H9 (cell line): ENCODE data around the gene PDCD6IP. TPM values are rescaled to one million over a fixed set of nuclear protein-coding genes. Genes with fewer than 3 reads are reported as not detected.

Source experiments
- DNase-seq: peaks from one replicate; pipeline ENCODE4 v3.0.0-alpha.2; 2017
- H2AFZ ChIP-seq: one replicate; pipeline ENCODE4 v1.6.1; 2013; ENCODE audit warnings: mild to moderate bottlenecking, low read length, control low read depth, moderate library complexity
- H2AK5ac ChIP-seq: 2 replicates; pipeline ENCODE4 v1.6.1; 2013; ENCODE audit warnings: low read length, control low read depth, mixed read lengths; ENCODE audit not compliant: insufficient read length
- H2BK120ac ChIP-seq: one replicate; pipeline ENCODE4 v1.6.1; 2013; ENCODE audit warnings: low read depth, mild to moderate bottlenecking, low read length, control low read depth, inconsistent platforms; ENCODE audit not compliant: poor library complexity, severe bottlenecking
- H2BK12ac ChIP-seq: 2 replicates; pipeline ENCODE4 v1.6.1; 2013; ENCODE audit warnings: low read length, control low read depth, mixed read lengths, low read depth; ENCODE audit not compliant: insufficient read length
- H2BK15ac ChIP-seq: 2 replicates; pipeline ENCODE4 v1.6.1; 2013; ENCODE audit warnings: low read depth, low read length, control low read depth
- H2BK20ac ChIP-seq: one replicate; pipeline ENCODE4 v1.6.1; 2013; ENCODE audit warnings: low read depth, mild to moderate bottlenecking, low read length, control low read depth, inconsistent platforms; ENCODE audit not compliant: poor library complexity, severe bottlenecking
- H2BK5ac ChIP-seq: 2 replicates; pipeline ENCODE4 v1.6.1; 2013; ENCODE audit warnings: low read length, control low read depth, mixed read lengths; ENCODE audit not compliant: insufficient read length
- H3K14ac ChIP-seq: 2 replicates; pipeline ENCODE4 v1.6.1; 2013; ENCODE audit warnings: low read length, control low read depth; ENCODE audit not compliant: insufficient read depth
- H3K18ac ChIP-seq: 2 replicates; pipeline ENCODE4 v1.6.1; 2013; ENCODE audit warnings: low read depth, mild to moderate bottlenecking, mixed read lengths, low read length, control low read depth; ENCODE audit not compliant: insufficient read length
- H3K23ac ChIP-seq: 2 replicates; pipeline ENCODE4 v1.6.1; 2013; ENCODE audit warnings: low read length, control low read depth, mixed read lengths, low read depth; ENCODE audit not compliant: insufficient read length
- H3K23me2 ChIP-seq: 2 replicates; pipeline ENCODE4 v1.6.1; 2013; ENCODE audit warnings: low read depth, mild to moderate bottlenecking, mixed read lengths, low read length, control low read depth; ENCODE audit not compliant: insufficient read length, poor library complexity, severe bottlenecking
- H3K27ac ChIP-seq: 2 replicates; pipeline ENCODE4 v1.5.1; 2013; ENCODE audit warnings: low read length, control low read depth, mixed read lengths, low read depth; ENCODE audit not compliant: insufficient read length
- H3K27me3 ChIP-seq: 2 replicates; pipeline ENCODE4 v1.6.1; 2013; ENCODE audit warnings: low read length, control low read depth, inconsistent platforms; ENCODE audit not compliant: insufficient read depth
- H3K4ac ChIP-seq: 2 replicates; pipeline ENCODE4 v1.6.1; 2013; ENCODE audit warnings: low read depth, mild to moderate bottlenecking, control low read depth, inconsistent platforms, low read length, moderate library complexity
- H3K4me1 ChIP-seq: 2 replicates; pipeline ENCODE4 v1.6.1; 2013; ENCODE audit warnings: low read length, control low read depth, inconsistent platforms; ENCODE audit not compliant: insufficient read depth
- H3K4me2 ChIP-seq: 2 replicates; pipeline ENCODE4 v1.6.1; 2013; ENCODE audit warnings: low read length, control low read depth, mixed read lengths; ENCODE audit not compliant: insufficient read length, insufficient read depth
- H3K56ac ChIP-seq: 2 replicates; pipeline ENCODE4 v1.6.1; 2013; ENCODE audit warnings: low read depth, mild to moderate bottlenecking, mixed read lengths, low read length, control low read depth; ENCODE audit not compliant: insufficient read length
- H3K79me1 ChIP-seq: 2 replicates; pipeline ENCODE4 v1.6.1; 2013; ENCODE audit warnings: low read depth, mild to moderate bottlenecking, moderate library complexity, low read length, control low read depth, inconsistent platforms; ENCODE audit not compliant: insufficient read depth, poor library complexity, severe bottlenecking
- H3K79me2 ChIP-seq: 2 replicates; pipeline ENCODE4 v1.6.1; 2013; ENCODE audit warnings: low read length, control low read depth, inconsistent platforms; ENCODE audit not compliant: insufficient read depth
- H3K9ac ChIP-seq: 2 replicates; pipeline ENCODE4 v1.6.1; 2013; ENCODE audit warnings: low read length, control low read depth, mixed read lengths; ENCODE audit not compliant: insufficient read length; ENCODE audit errors: extremely low read depth
- H3K9me3 ChIP-seq: one replicate; pipeline ENCODE4 v1.6.1; 2013; ENCODE audit warnings: low read depth, low read length, inconsistent platforms; ENCODE audit not compliant: control insufficient read depth
- H3T11ph ChIP-seq: one replicate; pipeline ENCODE4 v1.6.1; 2013; ENCODE audit warnings: mild to moderate bottlenecking, low read length, control low read depth, inconsistent platforms
- H4K20me1 ChIP-seq: one replicate; pipeline ENCODE4 v1.6.1; 2013; ENCODE audit not compliant: control insufficient read depth, insufficient read length, insufficient read depth
- H4K5ac ChIP-seq: 2 replicates; pipeline ENCODE4 v1.6.1; 2013; ENCODE audit warnings: low read depth, mild to moderate bottlenecking, mixed read lengths, low read length, control low read depth; ENCODE audit not compliant: insufficient read length
- H4K8ac ChIP-seq: replicated peaks from 2 replicates; pipeline ENCODE4 v1.6.1; 2013; ENCODE audit warnings: low read length, control low read depth, mixed read lengths, low read depth; ENCODE audit not compliant: insufficient read length
- H4K91ac ChIP-seq: 2 replicates; pipeline ENCODE4 v1.6.1; 2013; ENCODE audit warnings: low read depth, mild to moderate bottlenecking, moderate library complexity, mixed read lengths, low read length, control low read depth; ENCODE audit not compliant: insufficient read length
- H3K27ac Mint-ChIP-seq, 3 experiments: 2 replicates in 2 of 3; 3 replicates in 1 of 3; pipeline ENCODE4 v1.8.0; 2020 to 2021; ENCODE audit warnings: mixed read lengths in 3 of 3, mild to moderate bottlenecking in 1 of 3, moderate library complexity in 1 of 3
- H3K27me3 Mint-ChIP-seq: 2 replicates; pipeline ENCODE4 v1.8.0; 2021; ENCODE audit warnings: low read depth, mild to moderate bottlenecking, moderate library complexity, mixed read lengths
- H3K36me3 Mint-ChIP-seq, 3 experiments: 2 replicates in 2 of 3; 3 replicates in 1 of 3; pipeline ENCODE4 v1.8.0; 2020 to 2021; ENCODE audit warnings: low read depth in 3 of 3, mixed read lengths in 3 of 3; ENCODE audit not compliant: insufficient read depth in 1 of 3
- H3K4me1 Mint-ChIP-seq, 2 experiments: 2 replicates each; pipeline ENCODE4 v1.8.0; 2020; ENCODE audit warnings: mixed read lengths in 2 of 2
- H3K4me3 Mint-ChIP-seq, 2 experiments: 2 replicates in 1 of 2; 3 replicates in 1 of 2; pipeline ENCODE4 v1.8.0; 2020 to 2021; ENCODE audit warnings: mild to moderate bottlenecking in 2 of 2, mixed read lengths in 2 of 2, moderate library complexity in 1 of 2
- H3K9me3 Mint-ChIP-seq, 2 experiments: 2 replicates in 1 of 2; 3 replicates in 1 of 2; pipeline ENCODE4 v1.8.0; 2020; ENCODE audit warnings: mild to moderate bottlenecking in 2 of 2, mixed read lengths in 2 of 2, moderate library complexity in 1 of 2
- CTCF ChIP-seq: fragments of 200-600 bp; sonication (generic); conservative IDR thresholded peaks from 3 replicates; pipeline ENCODE4 v1.8.0; 2021; ENCODE audit warnings: antibody characterized with exemption, mild to moderate bottlenecking
- WGBS: extraction: QIAGEN DNeasy Blood & Tissue Kit; methylation state at CpG from one replicate; pipeline ENCODE4 v1.1.7; 2013; ENCODE audit warnings: missing lambda C conversion rate, low lambda C conversion rate, mixed read lengths; ENCODE audit not compliant: insufficient read length; ENCODE audit errors: extremely low coverage; 5-methylcytosine and 5-hydroxymethylcytosine counted together
- total RNA-seq: library from RNA; stranded (reverse); gene quantifications from 2 replicates; pipeline ENCODE4 v1.2.1, GENCODE V29; 2021

Gene PDCD6IP
- total RNA-seq, 1 experiment from 2014 or later: 109 TPM

GRCh38 chr3:33865133-33865532 lies 66.7 kb downstream of the PDCD6IP start:
- no peaks in the 10 kb centered on the region for H3K4me1 ChIP-seq
- H3T11ph ChIP-seq: no peak overlapping the region
- H2AFZ ChIP-seq: no peak overlapping the region
- no peak overlapping the region for H3K4me3 Mint-ChIP-seq
- no peaks in the 10 kb centered on the region for H3K23me2 ChIP-seq
- no peak overlapping the region for H3K18ac ChIP-seq
- H3K27ac Mint-ChIP-seq: no peak overlapping the region
- H3K9me3 Mint-ChIP-seq: no peaks in the 10 kb centered on the region
- H3K79me1 ChIP-seq: no peaks in the 10 kb centered on the region
- H3K9me3 ChIP-seq: no peaks in the 10 kb centered on the region
- no peak overlapping the region for H3K4ac ChIP-seq
- H3K23ac ChIP-seq: no peak overlapping the region
- H3K27ac ChIP-seq: no peak overlapping the region
- no peak overlapping the region for H2BK12ac ChIP-seq
- WGBS: no CpG with 5 or more reads among the region's 4 CpGs
- H4K5ac ChIP-seq: no peak overlapping the region
- H4K20me1 ChIP-seq: no peaks in the 10 kb centered on the region
- no peak overlapping the region for H3K56ac ChIP-seq
- no peak overlapping the region for H2BK20ac ChIP-seq
- H2BK15ac ChIP-seq: no peak overlapping the region
- H2AK5ac ChIP-seq: no peak overlapping the region
- H3K4me1 Mint-ChIP-seq: peaks cover 0 to 18% of the 10 kb centered on the region in 2 experiments; a peak in 1 of 4 replicates
- no peak overlapping the region for H4K91ac ChIP-seq
- H3K27me3 Mint-ChIP-seq: no peaks in the 10 kb centered on the region
- no peak for TF ChIP-seq CTCF
- H3K4me2 ChIP-seq: no peak overlapping the region
- H2BK120ac ChIP-seq: no peak overlapping the region
- H4K8ac ChIP-seq: no peak overlapping the region
- peaks cover 5 to 24% (median 20%) of the 10 kb centered on the region in 3 experiments; a peak in 6 of 7 replicates for H3K36me3 Mint-ChIP-seq
- no peaks in the 10 kb centered on the region for H3K79me2 ChIP-seq
- H3K9ac ChIP-seq: no peak overlapping the region
- DNase-seq: no peak
- H3K14ac ChIP-seq: no peak overlapping the region
- no peaks in the 10 kb centered on the region for H3K27me3 ChIP-seq
- no peak overlapping the region for H2BK5ac ChIP-seq
